Measurements from ENCODE around the gene SOX13.
"Not testable (repeated sequence)": the region's sequence is repeated elsewhere in the genome, so short reads cannot be mapped to it uniquely, and the experiment has no call there.

Gene SOX13

DNA sequence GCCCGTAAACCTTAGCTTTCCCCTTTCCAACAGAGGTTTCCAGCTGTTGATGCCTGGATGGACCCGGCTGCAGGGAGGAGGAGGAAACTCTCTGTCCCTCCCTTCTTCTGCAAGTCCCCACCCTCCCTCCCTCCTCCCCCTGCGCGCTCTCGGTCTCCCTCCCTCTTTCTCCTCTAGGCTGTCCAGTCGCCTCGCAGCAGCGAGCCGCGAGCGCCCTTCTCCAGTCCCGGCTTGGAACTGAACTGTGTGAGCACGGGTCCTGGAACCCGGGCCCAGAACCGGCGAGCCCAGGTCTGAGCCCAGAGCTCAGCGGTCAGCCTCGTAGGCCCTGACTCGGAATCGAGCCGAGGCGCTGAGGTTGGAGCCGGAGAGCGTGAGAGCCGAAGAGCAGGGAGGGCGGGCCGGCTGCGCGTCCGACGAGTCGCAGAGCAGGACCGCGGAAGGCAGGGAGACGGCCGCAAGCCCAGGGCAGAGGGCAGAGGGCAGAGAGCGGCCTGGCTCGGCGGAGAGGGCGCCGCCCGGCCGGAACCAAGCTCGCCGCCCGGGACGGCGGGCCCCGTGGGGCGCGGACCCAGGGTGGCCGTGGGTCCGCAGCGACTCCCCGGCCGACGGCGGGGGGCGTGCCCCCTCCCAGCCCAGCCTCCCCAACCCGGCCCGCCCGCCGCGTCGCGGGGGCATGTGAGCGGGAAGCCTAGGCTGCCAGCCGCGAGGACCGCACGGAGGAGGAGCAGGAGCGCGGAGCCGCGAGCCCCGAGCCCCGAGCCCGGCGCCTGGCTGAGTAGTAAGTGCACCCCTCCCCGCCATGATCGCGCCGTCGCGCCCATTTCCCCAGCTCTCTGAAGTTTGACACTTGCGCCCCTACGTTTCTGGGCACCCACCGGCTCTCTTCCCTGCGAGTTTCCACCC lies at the start of gene SOX13:
Gene SOX13, plus strand, starts transcription at position 185 of the 906 bp plus-strand sequence. CDS start 39,801 bp downstream, outside the sequence.
- DNase-seq = no peak

- DNase-seq = no peak
Observed at GRCh38 chr1:204025917-204026707, 46.8 kb upstream of the SOX13 start.

DNA sequence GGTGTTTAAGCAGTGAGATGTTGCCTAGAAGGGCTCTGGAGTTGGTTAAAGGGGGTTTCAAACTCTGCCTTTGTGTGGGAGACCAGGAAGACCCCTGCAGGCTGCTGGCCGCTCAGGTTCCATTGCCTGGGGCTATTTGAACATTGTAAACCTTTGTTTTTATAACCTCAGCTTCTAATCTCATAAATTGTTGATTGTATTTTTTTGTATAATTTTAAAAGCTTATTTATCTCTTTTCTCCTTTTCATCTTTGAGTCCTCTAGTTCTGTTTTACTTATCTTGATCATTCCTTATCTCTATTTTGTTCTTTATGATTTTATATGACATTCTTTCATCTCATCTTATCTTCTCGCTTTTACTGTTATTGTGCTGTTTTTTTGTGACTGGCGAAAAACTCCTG lies 45.5 kb upstream of the SOX13 start:
- DNase-seq = no peak

GRCh38 chr1:204029016-204029415 lies 43.9 kb upstream of the SOX13 start:
- no peak for DNase-seq

DNA sequence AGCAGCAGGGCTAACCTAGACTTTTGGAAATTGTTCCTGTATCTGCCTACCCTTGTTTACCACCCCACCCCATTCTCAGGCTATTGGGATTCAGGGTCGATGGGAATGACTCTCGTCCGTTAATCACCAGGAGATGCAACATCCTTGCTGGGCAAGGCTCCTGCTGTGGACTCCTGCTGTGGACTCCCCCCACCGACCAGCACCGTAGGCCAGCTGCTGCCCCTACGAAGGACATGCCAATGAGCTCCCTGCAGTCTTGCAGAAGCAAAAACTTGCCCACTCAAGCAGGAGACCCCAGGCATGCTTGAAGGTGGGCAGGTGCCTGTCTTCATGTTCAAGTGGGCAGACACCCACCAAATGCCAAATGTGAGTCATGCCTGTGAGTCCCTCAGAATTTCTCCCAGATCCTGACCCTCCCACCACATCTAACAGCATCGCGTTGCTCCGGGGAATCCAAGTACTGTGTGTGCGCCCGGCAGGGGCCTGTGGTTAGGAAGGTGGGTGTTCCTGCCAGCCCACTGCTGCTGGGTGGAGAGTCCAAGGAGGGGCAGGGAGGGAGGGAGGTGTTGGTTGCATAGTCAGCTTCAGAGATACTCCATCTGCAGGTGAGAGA lies 41.7 kb upstream of the SOX13 start:
- DNase-seq = no peak

DNA sequence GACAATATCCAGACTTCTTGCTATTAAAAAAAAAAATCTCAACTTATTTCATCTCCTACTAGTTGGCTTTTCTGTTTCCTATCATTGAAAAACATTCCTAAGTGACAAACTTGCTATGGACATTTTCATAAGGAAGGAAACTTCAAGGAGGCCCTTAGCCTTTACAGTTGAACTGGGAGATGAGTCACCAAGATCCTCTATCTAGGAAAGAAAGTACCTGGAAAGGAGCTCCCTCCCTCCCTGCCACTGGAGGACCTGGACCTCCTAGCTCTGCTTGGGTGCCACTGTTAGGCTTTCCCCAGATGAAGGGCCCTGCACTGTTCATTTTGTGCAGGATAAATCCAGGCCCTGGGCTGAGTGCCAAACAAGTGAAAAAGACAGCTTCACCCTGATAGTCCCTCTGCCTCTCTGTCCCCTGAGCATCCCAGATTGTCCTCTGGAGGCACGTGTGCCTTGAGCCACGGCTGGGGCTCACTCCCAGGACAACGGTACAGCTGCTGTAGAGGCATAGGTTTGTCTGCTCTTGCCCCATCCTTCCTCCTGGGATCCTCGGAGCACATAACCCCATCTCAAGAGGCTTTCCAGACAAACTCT lies 40.2 kb upstream of the SOX13 start:
- DNase-seq = no peak

GRCh38 chr1:204033306-204033705 lies 39.6 kb upstream of the SOX13 start:
- no peak for DNase-seq

DNA sequence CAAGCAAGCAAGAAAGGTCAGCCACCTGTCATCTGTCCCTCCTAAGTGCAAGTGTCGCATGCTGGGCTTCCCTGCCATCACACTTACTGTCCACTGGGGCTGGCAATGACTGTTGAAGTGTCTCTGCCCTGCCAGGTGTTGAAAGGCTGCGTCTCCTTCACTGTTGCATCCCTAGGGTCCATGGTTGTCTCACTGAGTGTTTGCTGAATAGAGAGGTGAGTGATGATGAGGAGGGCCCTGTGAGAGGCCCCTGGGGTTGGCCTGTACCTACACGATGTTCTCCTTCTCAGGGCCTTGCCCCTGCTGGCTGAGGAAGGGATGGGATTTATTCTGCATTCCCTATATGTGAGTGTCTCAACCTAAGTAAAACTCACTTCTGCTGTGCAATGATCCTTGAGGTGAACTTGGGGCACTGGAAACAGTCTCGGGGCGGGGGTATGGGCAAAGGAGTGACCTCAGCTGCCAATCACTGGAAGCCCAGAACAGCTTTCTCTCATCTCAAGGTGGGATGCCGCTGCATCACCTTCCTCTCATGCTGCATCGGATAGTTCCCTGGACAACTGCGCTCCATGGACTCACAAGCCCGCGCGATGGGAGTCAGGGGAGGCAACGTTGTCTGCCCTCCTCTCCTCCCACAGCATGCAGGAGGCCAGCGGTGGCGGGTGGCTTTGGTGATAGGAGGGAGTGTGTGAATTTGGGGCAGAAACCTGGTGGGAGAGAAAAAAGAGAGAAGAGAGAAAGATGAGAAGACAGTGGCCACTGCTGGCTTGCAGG lies 35.8 kb upstream of the SOX13 start:
- no peak for DNase-seq

DNA sequence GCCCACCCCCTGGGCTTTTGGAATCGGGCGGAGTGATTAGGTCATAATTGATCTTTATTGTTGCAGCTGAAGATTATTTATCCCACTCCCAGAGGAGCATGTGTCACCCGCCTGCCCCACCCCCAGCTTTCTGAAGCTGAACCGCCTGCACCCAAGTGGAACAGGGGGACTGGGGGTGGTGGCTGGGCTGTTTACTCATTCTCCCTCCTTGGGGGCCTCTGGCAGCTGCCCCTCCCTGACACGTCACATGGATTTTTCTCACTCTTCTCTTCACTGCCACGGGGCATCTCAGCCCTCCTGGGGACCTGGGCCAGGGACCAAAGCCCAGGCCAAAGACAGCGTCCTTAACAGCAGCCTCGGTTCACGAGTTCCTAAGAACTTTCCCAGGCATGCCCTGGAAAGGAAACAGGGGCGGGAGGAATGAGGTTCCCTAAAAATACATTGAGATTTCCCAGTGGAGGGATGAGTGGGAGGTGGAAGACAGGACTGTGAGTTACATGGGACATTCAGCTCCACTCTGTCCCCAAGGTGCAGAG lies 31.6 kb upstream of the SOX13 start:
- no peak for DNase-seq

DNA sequence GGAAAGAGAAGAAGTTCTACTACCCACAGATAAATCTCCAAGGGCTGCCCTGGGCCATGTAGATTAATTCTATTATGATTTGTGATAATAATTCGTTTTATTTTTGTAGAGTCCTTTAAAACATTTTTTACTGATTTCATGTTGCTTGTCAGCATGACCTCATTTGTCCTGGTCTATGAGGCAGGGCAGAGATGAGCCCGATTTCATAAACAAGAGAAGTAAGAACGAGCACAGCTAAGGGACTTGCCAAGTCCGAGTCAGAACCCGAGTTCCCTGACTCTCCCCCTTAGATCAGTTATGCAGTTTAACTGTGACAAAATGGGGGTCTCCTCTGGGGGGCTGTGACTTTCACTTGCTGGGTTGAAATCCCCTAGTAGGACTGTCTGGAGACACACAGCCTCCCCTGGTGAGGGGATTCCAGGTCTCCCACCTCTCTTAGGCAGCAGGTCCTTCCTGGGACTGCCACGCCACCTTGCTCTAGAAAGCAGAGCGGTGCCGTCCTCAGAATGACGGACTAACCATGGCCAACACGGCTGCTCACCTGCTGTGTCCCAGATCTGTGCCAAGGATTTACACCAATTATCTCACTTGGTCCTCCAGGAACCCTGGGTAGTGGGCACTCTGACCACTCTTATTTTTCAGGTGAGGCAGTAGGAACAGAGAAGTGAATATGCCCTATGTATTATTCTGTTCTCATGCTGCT lies 31.0 kb upstream of the SOX13 start:
- DNase-seq = no peak

DNA sequence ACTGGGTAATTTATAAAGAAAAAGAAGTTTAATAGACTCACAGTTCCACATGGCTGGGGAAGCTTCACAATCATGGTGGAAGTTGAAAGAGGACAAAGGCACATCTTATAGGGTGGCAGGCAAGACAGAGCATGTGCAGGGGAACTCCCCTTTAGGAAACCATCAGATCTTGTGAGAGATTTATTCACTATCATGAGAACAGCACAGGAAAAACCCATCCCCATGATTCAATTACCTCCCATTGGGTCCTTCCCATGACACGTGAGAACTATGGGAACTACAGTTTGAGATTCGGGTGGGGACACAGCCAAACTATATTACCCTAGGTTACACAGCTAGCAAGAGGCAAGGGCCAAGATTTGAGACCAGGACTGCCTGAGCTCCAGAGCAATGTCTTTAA lies 30.4 kb upstream of the SOX13 start:
- DNase-seq = no peak

- no peak for DNase-seq
Observed at GRCh38 chr1:204043680-204044079, 29.2 kb upstream of the SOX13 start.

- DNase-seq = no peak
Observed at GRCh38 chr1:204044448-204044847, 28.5 kb upstream of the SOX13 start.

DNA sequence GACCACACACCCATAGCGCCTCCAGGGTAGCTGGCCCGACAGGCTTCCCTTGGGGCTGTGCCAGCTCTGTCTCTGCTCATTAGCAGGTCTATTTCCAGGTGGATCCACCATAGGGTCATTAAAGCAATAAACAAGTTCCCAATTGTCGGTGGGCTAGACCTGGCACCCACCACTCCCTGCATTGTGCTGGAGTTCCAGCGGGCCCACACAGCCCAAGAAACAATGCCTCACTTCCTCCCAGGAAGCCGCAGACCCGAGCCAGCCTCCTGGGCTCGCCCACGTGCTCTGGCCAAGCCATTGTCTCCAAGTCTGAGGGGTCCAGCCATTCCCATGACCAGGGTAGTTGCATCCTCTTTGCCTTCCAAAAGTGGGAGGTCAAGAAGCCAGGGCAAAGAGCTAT lies 27.5 kb upstream of the SOX13 start:
- DNase-seq = no peak

GRCh38 chr1:204046346-204046745 lies 26.6 kb upstream of the SOX13 start:
- no peak for DNase-seq

- not testable (repeated sequence) for DNase-seq
Observed at GRCh38 chr1:204048796-204049195, 24.1 kb upstream of the SOX13 start.

DNA sequence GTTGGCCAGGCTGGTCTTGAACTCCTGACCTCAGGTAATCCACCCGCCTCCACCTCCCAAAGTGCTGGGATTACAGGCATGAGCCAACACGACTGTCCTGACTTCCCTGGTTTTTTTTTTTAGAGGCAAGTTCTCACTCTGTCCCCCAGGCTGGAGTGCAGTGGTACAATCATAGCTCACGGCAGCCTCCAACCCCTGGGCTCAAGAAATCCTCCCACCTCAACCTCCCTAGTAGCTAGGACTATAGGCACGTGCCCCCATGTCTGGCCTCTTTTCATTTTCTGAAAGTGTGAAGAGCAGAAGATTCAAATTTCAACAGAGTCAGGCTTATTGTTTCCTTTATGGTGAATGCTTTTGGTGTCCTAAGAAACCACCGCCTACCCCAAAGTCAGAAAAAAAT lies 21.7 kb upstream of the SOX13 start:
- DNase-seq = no peak

DNA sequence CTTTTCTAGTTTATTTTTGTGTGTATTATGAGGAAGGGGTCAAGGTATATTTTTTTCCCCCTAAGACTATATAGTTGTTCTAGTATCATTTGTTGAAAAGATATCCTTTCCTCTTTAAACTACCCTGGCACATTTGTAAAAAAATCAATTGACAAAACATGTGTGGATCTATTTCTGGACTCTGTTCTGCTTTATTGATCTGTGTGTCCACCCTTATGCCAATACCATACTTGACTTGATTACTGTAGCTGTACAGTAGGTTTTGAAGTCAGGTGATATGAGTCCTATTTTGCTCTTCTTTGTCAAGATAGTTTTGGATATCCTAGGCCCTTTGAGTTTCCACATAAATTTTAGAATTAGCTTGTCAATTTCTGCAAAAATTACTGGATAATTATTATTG lies 21.2 kb upstream of the SOX13 start:
- no peak for DNase-seq

- no peak for DNase-seq
Observed at GRCh38 chr1:204053893-204054292, 19.0 kb upstream of the SOX13 start.

DNA sequence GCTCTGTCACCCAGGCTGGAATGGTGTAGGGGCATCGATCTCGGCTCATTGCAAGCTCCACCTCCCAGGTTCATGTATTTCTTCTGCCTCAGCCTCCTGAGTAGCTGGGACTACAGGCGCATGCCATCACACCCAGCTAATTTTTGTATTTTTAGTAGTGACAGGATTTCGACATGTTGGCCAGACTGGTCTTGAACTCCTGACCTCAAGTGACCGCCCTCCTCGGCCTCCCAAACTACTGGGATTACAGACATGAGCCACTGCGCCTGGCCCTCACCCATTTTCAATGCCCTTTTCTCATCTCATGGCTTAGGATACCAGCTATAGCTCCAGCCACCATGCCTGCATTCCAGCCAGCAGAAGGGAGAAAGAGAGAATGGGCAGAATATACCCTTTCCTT lies 12.9 kb upstream of the SOX13 start:
- DNase-seq = no peak

- no peak for DNase-seq
Observed at GRCh38 chr1:204062106-204062505, 10.8 kb upstream of the SOX13 start.

Measured in activated effector memory CD4-positive, alpha-beta T cell treated with Interleukin-2 at 50 U/mL for 16 hours (primary cell).